H1 (cell line): Measurements from ENCODE around the gene TRAPPC12. TPM values are rescaled to one million over a fixed set of nuclear protein-coding genes. Genes with fewer than 3 reads are reported as not detected.

Source experiments
- CTCF ChIA-PET: fragments of 300-600 bp; sonication (Branson Sonifier 250); formaldehyde crosslinking; loops from one replicate; lab custom pipeline; 2021; ENCODE audit not compliant: partially characterized antibody; lab: Charles Lee
- POLR2A ChIA-PET: fragments of 300-600 bp; sonication (Branson Sonifier 250); formaldehyde crosslinking; loops from one replicate; lab custom pipeline; 2021; ENCODE audit warnings: inconsistent platforms; ENCODE audit not compliant: partially characterized antibody; lab: Charles Lee
- DNase-seq, 2 experiments: peaks; one replicate each; pipeline versions ENCODE4 v3.0.0 to v3.0.0-alpha.2; 2010 to 2022; ENCODE audit warnings: low spot score in 2 of 2, low read depth in 1 of 2, mixed read lengths in 1 of 2
- FAIRE-seq: peaks from 2 replicates; lab custom pipeline; 2011; peaks lifted over from hg19 to GRCh38; lab: Jason Lieb, UNC
- H2AFZ ChIP-seq: 2 replicates; pipeline ENCODE4 v1.8.1; 2012; ENCODE audit warnings: low read length, inconsistent platforms
- H2AK5ac ChIP-seq: 2 replicates; pipeline ENCODE4 v1.6.1; 2013; ENCODE audit warnings: low read depth, low read length
- H2BK120ac ChIP-seq: replicated peaks from 2 replicates; pipeline ENCODE3; 2013; ENCODE audit warnings: low read depth, low read length, inconsistent platforms
- H2BK12ac ChIP-seq: 2 replicates; pipeline ENCODE4 v1.6.1; 2013; ENCODE audit warnings: low read depth, low read length
- H2BK15ac ChIP-seq: 2 replicates; pipeline ENCODE4 v1.6.1; 2013; ENCODE audit warnings: low read length
- H2BK20ac ChIP-seq: 2 replicates; pipeline ENCODE4 v1.6.1; 2013; ENCODE audit warnings: low read length
- H2BK5ac ChIP-seq: 2 replicates; pipeline ENCODE4 v1.6.1; 2013; ENCODE audit warnings: low read depth, low read length
- H3K14ac ChIP-seq: 2 replicates; pipeline ENCODE4 v1.6.1; 2013; ENCODE audit warnings: inconsistent platforms; ENCODE audit not compliant: insufficient read length
- H3K18ac ChIP-seq: 2 replicates; pipeline ENCODE4 v1.6.1; 2013; ENCODE audit warnings: low read length; ENCODE audit errors: extremely low read depth
- H3K23ac ChIP-seq: 2 replicates; pipeline ENCODE4 v1.6.1; 2013; ENCODE audit warnings: inconsistent platforms; ENCODE audit not compliant: insufficient read length
- H3K23me2 ChIP-seq: 2 replicates; pipeline ENCODE4 v1.6.1; 2013; ENCODE audit warnings: low read depth, low read length
- H3K27ac ChIP-seq: 2 replicates; pipeline ENCODE4 v1.6.1; 2011; ENCODE audit warnings: low read depth, low read length, inconsistent platforms
- H3K27me3 ChIP-seq, 4 experiments: replicated peaks in 1 of 4; 1 replicate in 1 of 4; 2 replicates in 3 of 4; pipeline versions ENCODE4 v1.6.1 to v1.8.1; 2011 to 2013; ENCODE audit warnings: low read length in 3 of 4, mild to moderate bottlenecking in 3 of 4, inconsistent platforms in 2 of 4, mixed read lengths in 2 of 4, moderate library complexity in 1 of 4; ENCODE audit not compliant: control insufficient read depth in 3 of 4, insufficient read depth in 3 of 4; ENCODE audit errors: extremely low read depth in 1 of 4
- H3K36me3 ChIP-seq, 4 experiments: 2 replicates each; pipeline versions ENCODE4 v1.6.1 to v1.8.1; 2011 to 2013; ENCODE audit warnings: mild to moderate bottlenecking in 4 of 4, low read length in 3 of 4, moderate library complexity in 2 of 4, control low read depth in 1 of 4, inconsistent platforms in 1 of 4; ENCODE audit not compliant: insufficient read depth in 4 of 4, control insufficient read depth in 2 of 4
- H3K4ac ChIP-seq: replicated peaks from 2 replicates; pipeline ENCODE3; 2013; ENCODE audit warnings: low read length, low read depth, mixed read lengths, inconsistent platforms; ENCODE audit not compliant: insufficient read length
- H3K4me1 ChIP-seq, 4 experiments: replicated peaks in 1 of 4; 1 replicate in 1 of 4; 2 replicates in 3 of 4; pipeline versions ENCODE4 v1.6.1 to v1.8.1; 2011 to 2013; ENCODE audit warnings: low read length in 3 of 4, inconsistent platforms in 2 of 4, mixed read lengths in 1 of 4; ENCODE audit not compliant: insufficient read depth in 4 of 4, control insufficient read depth in 3 of 4
- H3K4me2 ChIP-seq, 2 experiments: 2 replicates each; pipeline versions ENCODE4 v1.6.1 to v1.8.1; 2011 to 2013; ENCODE audit warnings: low read depth in 2 of 2, low read length in 2 of 2, control low read depth in 1 of 2, inconsistent platforms in 1 of 2, mild to moderate bottlenecking in 1 of 2; ENCODE audit not compliant: insufficient read depth in 1 of 2
- H3K4me3 ChIP-seq, 4 experiments: fragments of 200-600, 300-600 bp in 1 of 4; sonication (generic), shearing (Covaris generic), sonication (Bioruptor Twin) in 1 of 4; 2 replicates each; pipeline versions ENCODE4 v1.5.1 to v1.8.1; 2011 to 2016; ENCODE audit warnings: low read length in 4 of 4, low read depth in 3 of 4, control low read depth in 2 of 4, inconsistent platforms in 2 of 4, mild to moderate bottlenecking in 2 of 4, mixed read lengths in 1 of 4, moderate library complexity in 1 of 4; ENCODE audit not compliant: insufficient read depth in 2 of 4; ENCODE audit errors: extremely low read depth in 1 of 4
- H3K56ac ChIP-seq: replicated peaks from 2 replicates; pipeline ENCODE3; 2013; ENCODE audit warnings: low read depth, mild to moderate bottlenecking, mixed read lengths, low read length, inconsistent platforms; ENCODE audit not compliant: insufficient read length
- H3K79me1 ChIP-seq: 2 replicates; pipeline ENCODE4 v1.6.1; 2013; ENCODE audit warnings: low read depth, low read length, control low read depth
- H3K79me2 ChIP-seq, 2 experiments: 2 replicates each; pipeline versions ENCODE4 v1.6.1 to v1.8.1; 2012 to 2013; ENCODE audit warnings: low read length in 2 of 2, mild to moderate bottlenecking in 2 of 2, inconsistent platforms in 1 of 2; ENCODE audit not compliant: insufficient read depth in 2 of 2, control insufficient read depth in 1 of 2
- H3K9ac ChIP-seq, 4 experiments: replicated peaks in 1 of 4; 1 replicate in 1 of 4; 2 replicates in 3 of 4; pipeline versions ENCODE4 v1.6.1 to v1.8.1; 2011 to 2013; ENCODE audit warnings: low read depth in 3 of 4, low read length in 3 of 4, control low read depth in 2 of 4, mild to moderate bottlenecking in 2 of 4, moderate library complexity in 2 of 4, inconsistent platforms in 1 of 4; ENCODE audit errors: extremely low read depth in 1 of 4
- H3K9me3 ChIP-seq, 2 experiments: 2 replicates each; pipeline versions ENCODE4 v1.6.1 to v1.8.1; 2012 to 2013; ENCODE audit warnings: mild to moderate bottlenecking in 2 of 2, moderate library complexity in 2 of 2, control low read depth in 1 of 2, inconsistent platforms in 1 of 2, low read depth in 1 of 2, low read length in 1 of 2, mixed read lengths in 1 of 2; ENCODE audit not compliant: insufficient read depth in 2 of 2
- H4K20me1 ChIP-seq, 2 experiments: replicated peaks in 1 of 2; 2 replicates each; pipeline versions ENCODE3 to v1.8.1; 2011 to 2013; ENCODE audit warnings: inconsistent platforms in 2 of 2, low read length in 2 of 2, mild to moderate bottlenecking in 1 of 2; ENCODE audit not compliant: insufficient read depth in 2 of 2, control insufficient read depth in 1 of 2
- H4K5ac ChIP-seq: 2 replicates; pipeline ENCODE4 v1.6.1; 2013; ENCODE audit warnings: low read length, low read depth, mixed read lengths, inconsistent platforms; ENCODE audit not compliant: insufficient read length
- H4K8ac ChIP-seq: 2 replicates; pipeline ENCODE4 v1.8.0; 2013; ENCODE audit warnings: mild to moderate bottlenecking, moderate library complexity, low read length, inconsistent platforms; ENCODE audit not compliant: insufficient read depth; ENCODE audit errors: extremely low read depth
- H4K91ac ChIP-seq: replicated peaks from 2 replicates; pipeline ENCODE3; 2013; ENCODE audit warnings: low read length, mixed read lengths, inconsistent platforms; ENCODE audit not compliant: insufficient read length
- ATF2 ChIP-seq: IDR thresholded peaks from 2 replicates; pipeline ENCODE4 v1.6.1; 2012; ENCODE audit warnings: low read length, inconsistent platforms
- FOSL1 ChIP-seq: IDR thresholded peaks from 2 replicates; pipeline ENCODE4 v1.6.1; 2011; ENCODE audit warnings: mild to moderate bottlenecking, low read depth, low read length, moderate library complexity; ENCODE audit not compliant: insufficient read depth
- HDAC6 ChIP-seq: IDR thresholded peaks from one replicate; pipeline ENCODE4 v1.7.1; 2012; ENCODE audit warnings: low read depth, mild to moderate bottlenecking, inconsistent platforms, low read length, moderate library complexity
- KDM1A ChIP-seq: fragments of 200-600, 300-600 bp; sonication (generic); IDR thresholded peaks from 2 replicates; pipeline ENCODE4 v1.7.1; 2016; ENCODE audit warnings: mild to moderate bottlenecking, low read length, borderline replicate concordance
- KDM5A ChIP-seq: fragments of 200-600 bp; IDR thresholded peaks from 2 replicates; pipeline ENCODE4 v1.7.1; 2012; ENCODE audit warnings: mild to moderate bottlenecking, low read length, inconsistent platforms, mixed read lengths
- POU5F1 ChIP-seq: IDR thresholded peaks from 2 replicates; pipeline ENCODE4 v1.6.1; 2011; ENCODE audit warnings: low read depth, mild to moderate bottlenecking, low read length, moderate library complexity
- RBBP5 ChIP-seq: IDR thresholded peaks from 2 replicates; pipeline ENCODE4 v1.7.1; 2012; ENCODE audit warnings: low read depth, mild to moderate bottlenecking, inconsistent platforms, low read length, moderate library complexity, borderline replicate concordance
- SIX5 ChIP-seq: IDR thresholded peaks from 2 replicates; pipeline ENCODE4 v1.6.1; 2011; ENCODE audit warnings: mild to moderate bottlenecking, low read depth, low read length
- WGBS, 2 experiments: shearing (Covaris generic) in 1 of 2; methylation state at CpG; one replicate each; pipeline versions ENCODE4 v1.1.6 to v1.1.7; 2013 to 2015; ENCODE audit warnings: low lambda C conversion rate in 2 of 2, mixed read lengths in 2 of 2, inconsistent platforms in 1 of 2, low coverage in 1 of 2, missing lambda C conversion rate in 1 of 2; ENCODE audit not compliant: insufficient replicate concordance in 2 of 2, insufficient coverage in 1 of 2, insufficient read length in 1 of 2; ENCODE audit errors: extremely low coverage in 1 of 2, missing lambda C conversion rate in 1 of 2; 5-methylcytosine and 5-hydroxymethylcytosine counted together
- polyA plus RNA-seq, 7 experiments: library from polyadenylated mRNA; depleted of rRNA in 3 of 7; stranded (reverse) in 5 of 7; unstranded in 2 of 7; fragments of >200 nt in 5 of 7; fragments of 200-250 nt in 2 of 7; gene quantifications; 1 replicate in 5 of 7; 2 replicates in 1 of 7; 4 replicates in 1 of 7; pipeline versions ENCODE4 v1.2.1 to v1.2.3, GENCODE V29; 2011 to 2013; ENCODE audit warnings: missing spikeins in 2 of 7, mixed read lengths in 2 of 7
- total RNA-seq: library from RNA; stranded (reverse); fragmentation: NEBNext Ultra II Directional; extraction: Animal tissue kit (Norgen Biotek cat#: 25700); gene quantifications from 2 replicates; pipeline ENCODE4 v1.2.1, GENCODE V29; 2021

The TRAPPC12 gene
- total and polyA plus RNA-seq, 2 of the 8 experiments (the other 6 are each of a cell fraction or from before 2014, with no cell fraction given) = 35.0 to 67.3 TPM

- Histone ChIP-seq H3K9me3 (no peaks in the 10 kb centered on the region), H3K79me1 (no peaks in the 10 kb centered on the region; the same call in 1 of the 2 replicates), H2AFZ (no peak overlapping the region), H3K4me3 (no peak overlapping the region), H3K36me3 (no peaks in the 10 kb centered on the region; a peak in 1 of 8 replicates), H4K5ac (no peak overlapping the region), H2BK120ac (no peak overlapping the region), H2BK15ac (no peak overlapping the region), H3K9ac (no peak overlapping the region), H3K4me2 (no peak overlapping the region), H3K27me3 (no peaks in the 10 kb centered on the region), H2BK5ac (no peak overlapping the region), H3K23ac (no peak overlapping the region), H3K4ac (no peak overlapping the region), H3K18ac (no peak overlapping the region), H3K23me2 (peaks cover 16% of the 10 kb centered on the region), H2BK20ac (no peak overlapping the region), H3K14ac (no peak overlapping the region), H4K8ac (no peak overlapping the region), H4K20me1 (peaks cover 0 to 9% of the 10 kb centered on the region in 2 experiments), H3K56ac (no peak overlapping the region), H2AK5ac (no peak overlapping the region), H2BK12ac (no peak overlapping the region), H3K27ac (no peak overlapping the region), H3K79me2 (peaks cover 0 to 7% of the 10 kb centered on the region in 2 experiments; a peak in 1 of 4 replicates), H4K91ac (no peak overlapping the region), H3K4me1 (peaks cover 0 to 7% (median 0%) of the 10 kb centered on the region in 4 experiments; a peak in 4 of 7 replicates)
- ChIA-PET CTCF (interaction anchor here (0.9 to 1.5 kb wide), 5 partner anchors 12 to 167 kb away, joined by 3 to 6 read pairs (median 3); no protein-coding TSS in a partner anchor), POLR2A (interaction anchor here (1.4 to 2.0 kb wide), 4 partner anchors 14 to 35 kb away, joined by 3 to 6 read pairs (median 4); partner anchors contain the start of gene RNASEH1)
- no peak for FAIRE-seq
- DNase-seq = no peak
- WGBS, 2 experiments = 85% methylated on average over 4 of the region's 4 CpGs; no CpG with 5 or more reads in 1 of the 2 experiments
- TF ChIP-seq KDM5A (no peak), ATF2 (no peak), RBBP5 (no peak), HDAC6 (no peak), KDM1A (no peak), SIX5 (no peak), POU5F1 (no peak), FOSL1 (no peak)
Observed at GRCh38 chr2:3523551-3524041, 144.1 kb downstream of the TRAPPC12 start.
